ENCODE data around the gene COL12A1.

GRCh38 chr6:75117701-75118100 is 88.2 kb downstream of the COL12A1 start:
- TF ChIP-seq CTCF (IDR thresholded peaks at IDR 0.05; ENCODE audit: extremely low read depth in 1 of 2, insufficient read depth in 1 of 2, low read depth in 1 of 2, low read length in 2 of 2) (no peak), POLR2A (IDR thresholded peaks at IDR 0.05; ENCODE audit: low read depth, low read length) (no peak), JUN (IDR thresholded peaks at IDR 0.05; ENCODE audit: borderline replicate concordance, insufficient read depth, insufficient read length, low read depth) (no peak), EZH2 (IDR thresholded peaks at IDR 0.05; ENCODE audit: borderline replicate concordance, low read depth, low read length, severe bottlenecking) (no peak), POLR2AphosphoS5 (IDR thresholded peaks at IDR 0.05; ENCODE audit: insufficient read depth, low read depth, low read length) (no peak), MYC (IDR thresholded peaks at IDR 0.05; ENCODE audit: low read depth, low read length) (no peak), MAX (IDR thresholded peaks at IDR 0.05; ENCODE audit: insufficient read depth, insufficient read length) (no peak)

All from endothelial cell of umbilical vein (primary cell).